ENCODE data around the gene HIRA. TPM values are rescaled to one million over a fixed set of nuclear protein-coding genes. Genes with fewer than 3 reads are reported as not detected.

HIRA gene
- total RNA-seq, 2 donors from 2014 or later = 15.3 to 21.8 TPM

DNA sequence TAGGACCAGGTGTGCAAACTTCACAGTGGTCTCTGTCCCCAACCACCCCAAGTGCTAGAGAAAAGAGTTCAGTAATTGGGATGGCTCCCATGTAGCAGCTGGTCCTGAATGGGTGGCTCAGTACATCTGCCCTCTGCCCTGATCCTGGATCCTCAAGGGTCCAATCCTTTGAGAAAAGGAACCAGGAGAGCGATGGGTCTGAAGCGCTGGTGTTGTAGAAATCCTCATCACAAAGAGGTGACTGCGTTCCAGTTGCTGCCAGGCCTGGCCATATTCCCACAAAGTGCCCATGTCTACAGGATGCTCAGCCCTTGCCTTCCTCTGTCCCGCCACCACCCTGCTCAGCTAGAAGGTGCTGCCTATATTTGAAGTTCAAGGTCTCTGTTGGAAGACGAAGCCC is 22.2 kb upstream of the HIRA start:
- TF ChIP-seq POLR2A (IDR thresholded peaks at IDR 0.05) (no peak), POLR2AphosphoS5 (IDR thresholded peaks at IDR 0.05) (no peak)
- TF ChIP-seq, protein P1, sequence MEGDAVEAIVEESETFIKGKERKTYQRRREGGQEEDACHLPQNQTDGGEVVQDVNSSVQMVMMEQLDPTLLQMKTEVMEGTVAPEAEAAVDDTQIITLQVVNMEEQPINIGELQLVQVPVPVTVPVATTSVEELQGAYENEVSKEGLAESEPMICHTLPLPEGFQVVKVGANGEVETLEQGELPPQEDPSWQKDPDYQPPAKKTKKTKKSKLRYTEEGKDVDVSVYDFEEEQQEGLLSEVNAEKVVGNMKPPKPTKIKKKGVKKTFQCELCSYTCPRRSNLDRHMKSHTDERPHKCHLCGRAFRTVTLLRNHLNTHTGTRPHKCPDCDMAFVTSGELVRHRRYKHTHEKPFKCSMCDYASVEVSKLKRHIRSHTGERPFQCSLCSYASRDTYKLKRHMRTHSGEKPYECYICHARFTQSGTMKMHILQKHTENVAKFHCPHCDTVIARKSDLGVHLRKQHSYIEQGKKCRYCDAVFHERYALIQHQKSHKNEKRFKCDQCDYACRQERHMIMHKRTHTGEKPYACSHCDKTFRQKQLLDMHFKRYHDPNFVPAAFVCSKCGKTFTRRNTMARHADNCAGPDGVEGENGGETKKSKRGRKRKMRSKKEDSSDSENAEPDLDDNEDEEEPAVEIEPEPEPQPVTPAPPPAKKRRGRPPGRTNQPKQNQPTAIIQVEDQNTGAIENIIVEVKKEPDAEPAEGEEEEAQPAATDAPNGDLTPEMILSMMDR (IDR thresholded peaks at IDR 0.05) = no peak
- Histone ChIP-seq H3K4me3 (no peak overlapping the region), H3K9me3 (no peaks in the 10 kb centered on the region), H3K27me3 (replicated peaks; ENCODE audit: insufficient read depth) (no peaks in the 10 kb centered on the region), H3K36me3 (peaks cover 8 to 14% of the 10 kb centered on the region in 2 donors), H3K27ac (no peak overlapping the region), H3K4me1 (replicated peaks) (no peaks in the 10 kb centered on the region)
- DNase-seq (ENCODE audit: low spot score) = no peak
- WGBS = 93% methylated on average over 5 of the region's 5 CpGs
- intact Hi-C loops (cut with DNase I) = no loop called here

DNA sequence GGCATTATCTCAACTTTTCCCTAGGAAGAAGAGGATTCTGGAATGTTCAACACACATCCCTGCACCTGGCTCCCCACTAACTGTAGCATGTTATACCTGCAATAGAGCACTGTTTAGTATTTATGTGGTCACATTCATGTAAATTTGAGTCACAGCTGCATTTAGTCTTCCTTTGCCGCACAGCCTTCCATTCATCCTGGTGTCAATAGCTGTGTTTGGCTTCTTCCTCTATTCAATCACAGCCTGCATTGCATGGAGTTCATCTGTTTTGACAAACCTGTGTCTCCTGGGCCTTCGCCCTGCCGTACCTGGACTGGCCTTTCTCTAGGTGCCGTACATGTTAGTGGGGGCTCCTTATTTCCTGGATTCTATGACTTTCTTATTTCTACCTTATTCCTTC is 20.0 kb upstream of the HIRA start:
- DNase-seq (ENCODE audit: low spot score) = no peak
- intact Hi-C loops (cut with DNase I) = no loop called here
- Histone ChIP-seq H3K27me3 (replicated peaks; ENCODE audit: insufficient read depth) (no peaks in the 10 kb centered on the region), H3K27ac (no peak overlapping the region), H3K36me3 (peaks cover 6 to 12% of the 10 kb centered on the region in 2 donors), H3K4me1 (replicated peaks) (no peaks in the 10 kb centered on the region), H3K9me3 (no peaks in the 10 kb centered on the region), H3K4me3 (no peak overlapping the region)
- TF ChIP-seq, protein P1 (IDR thresholded peaks at IDR 0.05) = no peak
- no peak for TF ChIP-seq POLR2AphosphoS5 (IDR thresholded peaks at IDR 0.05)
- TF ChIP-seq POLR2A (IDR thresholded peaks at IDR 0.05) = no peak
- 98% methylated on average over 4 of the region's 4 CpGs for WGBS

DNA sequence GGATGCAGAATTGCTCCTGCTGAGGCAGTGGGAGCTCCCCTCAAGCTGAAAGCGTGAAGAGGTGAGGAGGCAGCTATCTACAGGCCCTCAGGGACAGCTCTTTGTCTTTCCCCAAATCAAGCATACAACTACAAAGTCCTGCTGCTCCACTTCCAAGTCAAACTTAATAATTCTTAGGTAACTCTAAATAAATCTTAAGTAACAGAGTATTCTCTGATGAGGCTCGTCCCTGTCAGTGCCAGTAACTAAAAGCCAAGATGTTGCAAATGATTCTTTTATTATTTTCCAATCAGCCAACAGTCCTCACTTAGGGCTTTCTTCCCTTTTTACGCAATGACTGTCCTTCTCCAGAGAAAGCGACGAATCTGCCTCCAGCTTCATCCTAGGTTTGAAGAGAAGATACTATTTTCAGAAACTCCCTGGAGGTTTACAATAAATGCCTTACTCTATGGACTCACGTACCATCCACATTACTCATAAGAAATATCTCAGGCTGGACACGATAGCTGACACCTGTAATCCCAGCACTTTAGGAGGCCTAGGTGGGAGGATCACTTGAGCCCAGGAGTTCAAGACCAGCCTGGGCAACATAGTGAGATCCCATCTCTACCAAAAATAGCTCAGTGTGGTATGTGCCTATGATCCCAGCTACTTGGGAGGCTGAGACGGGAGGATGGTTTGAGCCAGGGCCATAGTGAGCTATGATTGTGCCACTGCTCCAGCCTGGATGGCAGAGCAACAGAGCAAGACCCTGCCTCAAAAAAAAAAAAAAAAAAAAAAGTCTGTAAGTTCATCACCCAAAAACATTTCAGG is 19.0 kb upstream of the HIRA start:
- Histone ChIP-seq H3K4me3 (no peak overlapping the region), H3K27ac (no peak overlapping the region), H3K9me3 (no peaks in the 10 kb centered on the region), H3K36me3 (peaks cover 2 to 5% of the 10 kb centered on the region in 2 donors), H3K27me3 (replicated peaks; ENCODE audit: insufficient read depth) (no peaks in the 10 kb centered on the region), H3K4me1 (replicated peaks) (peaks cover 3% of the 10 kb centered on the region)
- DNase-seq (ENCODE audit: low spot score) = no peak
- 68% methylated on average over 8 of the region's 8 CpGs for WGBS
- intact Hi-C loops (cut with DNase I) = no loop called here
- TF ChIP-seq, protein P1 (IDR thresholded peaks at IDR 0.05) = no peak
- TF ChIP-seq POLR2AphosphoS5 (IDR thresholded peaks at IDR 0.05) (no peak), POLR2A (IDR thresholded peaks at IDR 0.05) (no peak)

DNA sequence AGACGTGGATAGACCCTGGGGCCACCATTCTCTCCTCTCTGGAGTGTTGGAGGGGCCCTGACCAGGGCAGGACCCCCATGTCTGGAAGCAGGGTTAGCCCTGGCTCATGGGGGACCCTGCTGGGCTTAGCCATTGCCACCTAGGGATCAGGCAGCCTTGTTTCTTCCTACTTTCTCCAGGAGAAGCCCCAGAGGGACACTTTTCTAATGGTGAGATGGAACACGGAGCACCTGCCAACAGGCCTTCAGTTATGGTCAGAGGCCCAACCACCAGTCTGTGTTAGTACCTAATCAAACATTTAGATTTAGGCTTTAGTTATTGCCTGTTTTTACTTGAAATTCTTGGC is 17.9 kb upstream of the HIRA start:
- Histone ChIP-seq H3K4me1 (replicated peaks) (peaks cover 3% of the 10 kb centered on the region), H3K27me3 (replicated peaks; ENCODE audit: insufficient read depth) (no peaks in the 10 kb centered on the region), H3K4me3 (no peak overlapping the region), H3K27ac (no peak overlapping the region), H3K9me3 (no peaks in the 10 kb centered on the region), H3K36me3 (no peaks in the 10 kb centered on the region)
- no peak for TF ChIP-seq POLR2A (IDR thresholded peaks at IDR 0.05)
- TF ChIP-seq, protein P1 (IDR thresholded peaks at IDR 0.05) = no peak
- TF ChIP-seq POLR2AphosphoS5 (IDR thresholded peaks at IDR 0.05) = no peak
- DNase-seq (ENCODE audit: low spot score) = no peak
- intact Hi-C loops (cut with DNase I) = loop anchor here (10.0 kb wide), 1 partner anchor 155 kb away; the partner anchor contains the start of gene CLTCL1
- 84% methylated on average over 2 of the region's 2 CpGs for WGBS

Data from prostate gland (tissue), 2 donors.